Stimulated activated CD8-positive, alpha-beta memory T cell treated with anti-CD3 and anti-CD28 coated beads, Interleukin-15, amount 100 ng/mL, for 48 hours (primary cell): ENCODE measurements around the gene CDH4.
"Not testable (repeated sequence)": the region's sequence is repeated elsewhere in the genome, so short reads cannot be mapped to it uniquely, and the experiment has no call there.

ENCODE experiments used
- DNase-seq, 2 donors: peaks; one replicate each; pipeline ENCODE4 v3.0.0-alpha.2; 2020; ENCODE audit warnings: low read depth in 2 of 2

CDH4 gene

DNA sequence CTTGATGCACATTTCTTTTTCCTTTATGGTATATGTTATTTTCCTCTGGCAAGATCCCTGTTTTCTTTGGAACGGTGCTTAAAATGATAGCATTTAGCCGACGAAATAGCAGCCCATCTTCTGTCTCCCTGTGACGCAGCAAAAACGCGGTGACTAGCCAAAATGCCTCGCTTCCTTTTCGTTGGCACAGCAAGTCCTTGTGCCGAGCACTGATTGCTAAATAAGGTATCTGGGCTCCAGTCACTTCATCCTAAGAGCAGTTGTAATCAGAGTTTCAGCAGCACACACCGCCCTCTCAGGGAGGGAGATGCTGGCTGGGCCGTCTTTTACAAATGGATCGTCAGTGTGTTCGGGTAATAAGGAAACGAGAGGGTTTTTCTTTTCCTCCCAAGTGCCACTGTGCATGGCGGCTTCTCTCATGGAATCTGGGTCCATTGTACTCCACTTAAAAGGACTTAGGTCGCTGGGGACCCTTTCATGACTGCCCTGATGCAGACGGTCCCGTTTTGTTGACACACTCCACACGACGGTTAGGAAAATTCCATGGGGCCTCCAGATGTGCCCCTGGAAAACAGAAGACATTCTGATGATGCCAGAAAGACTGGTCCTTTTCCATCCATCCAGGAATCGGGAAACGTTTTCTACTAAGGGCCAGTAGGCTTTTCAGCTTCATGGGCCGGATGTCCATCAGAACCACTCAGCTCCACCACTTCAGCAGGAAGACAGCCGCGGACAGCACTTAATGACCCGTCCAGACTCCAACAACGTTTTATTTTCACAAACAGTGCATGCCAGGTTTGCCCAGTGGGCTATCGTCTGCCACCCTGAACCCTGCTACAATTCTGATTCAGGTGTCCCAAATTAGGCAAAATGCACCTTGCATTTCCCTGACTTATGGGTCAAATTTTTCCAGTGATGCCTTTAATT lies 185.5 kb downstream of the CDH4 start:
- no peak for DNase-seq

DNA sequence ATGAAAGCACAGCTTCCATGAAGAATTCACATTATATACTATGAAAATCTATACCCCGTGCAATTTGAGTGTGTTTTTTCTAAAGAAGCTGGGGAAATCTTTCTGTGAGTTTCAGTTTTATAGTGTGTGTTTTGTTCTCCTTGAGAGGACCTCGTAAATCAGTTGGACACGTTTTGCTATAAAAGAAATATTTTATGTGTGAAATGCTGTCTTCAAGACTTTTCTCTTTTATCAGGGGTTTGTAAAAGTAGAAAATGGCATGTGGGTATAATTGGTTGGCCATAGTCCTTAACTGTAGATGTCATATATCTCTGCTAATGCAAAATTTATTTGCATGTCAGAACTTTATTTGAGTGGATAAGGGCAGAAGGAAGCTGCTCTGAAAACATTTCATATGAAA lies 186.2 kb downstream of the CDH4 start:
- no peak for DNase-seq

DNA sequence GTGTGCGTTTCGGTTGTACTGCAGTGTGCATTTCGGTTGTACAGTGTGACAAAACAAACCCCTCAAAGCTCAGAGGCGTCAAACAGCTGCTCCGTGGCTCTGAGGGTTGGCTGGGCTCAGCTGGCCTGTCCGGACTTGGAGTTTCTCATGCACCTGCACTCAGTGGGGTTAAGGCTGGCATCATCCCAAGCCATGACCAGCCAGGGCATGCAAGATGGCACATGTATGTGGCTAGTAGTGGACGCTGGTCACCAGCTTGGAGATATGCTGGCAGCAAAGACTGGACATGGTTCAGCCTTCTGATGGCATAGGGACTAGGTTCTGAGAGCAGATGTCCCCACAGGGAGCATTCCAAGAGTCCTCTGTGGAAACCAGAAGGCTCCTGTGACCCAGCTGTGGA lies 187.2 kb downstream of the CDH4 start:
- DNase-seq, result no peak

GRCh38 chr20:61440548-61441055 lies 188.5 kb downstream of the CDH4 start:
- no peak for DNase-seq

- no peak for DNase-seq
Observed at GRCh38 chr20:61441537-61441936, 189.5 kb downstream of the CDH4 start.

- no peak for DNase-seq
Observed at GRCh38 chr20:61442075-61442670, 190.1 kb downstream of the CDH4 start.

DNA sequence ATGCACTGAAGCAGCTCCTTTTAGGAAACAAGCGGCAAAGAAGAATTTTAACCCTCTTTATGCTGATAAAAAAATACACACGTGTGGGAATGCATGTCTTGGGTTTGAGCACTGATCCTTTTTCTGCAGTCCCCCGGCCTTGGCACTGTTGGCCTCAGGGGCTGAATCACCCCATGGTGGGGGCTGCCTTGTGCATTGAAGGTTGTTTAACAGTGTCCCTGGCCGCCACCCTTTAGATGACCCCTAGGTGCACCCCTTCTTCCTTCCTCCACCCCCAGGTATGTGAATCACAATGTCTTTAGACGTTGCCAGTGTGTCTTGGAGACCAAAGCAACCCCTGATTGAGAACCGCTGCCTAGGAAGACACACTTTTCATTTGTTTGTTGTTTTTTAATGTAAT lies 190.7 kb downstream of the CDH4 start:
- DNase-seq, result no peak

DNA sequence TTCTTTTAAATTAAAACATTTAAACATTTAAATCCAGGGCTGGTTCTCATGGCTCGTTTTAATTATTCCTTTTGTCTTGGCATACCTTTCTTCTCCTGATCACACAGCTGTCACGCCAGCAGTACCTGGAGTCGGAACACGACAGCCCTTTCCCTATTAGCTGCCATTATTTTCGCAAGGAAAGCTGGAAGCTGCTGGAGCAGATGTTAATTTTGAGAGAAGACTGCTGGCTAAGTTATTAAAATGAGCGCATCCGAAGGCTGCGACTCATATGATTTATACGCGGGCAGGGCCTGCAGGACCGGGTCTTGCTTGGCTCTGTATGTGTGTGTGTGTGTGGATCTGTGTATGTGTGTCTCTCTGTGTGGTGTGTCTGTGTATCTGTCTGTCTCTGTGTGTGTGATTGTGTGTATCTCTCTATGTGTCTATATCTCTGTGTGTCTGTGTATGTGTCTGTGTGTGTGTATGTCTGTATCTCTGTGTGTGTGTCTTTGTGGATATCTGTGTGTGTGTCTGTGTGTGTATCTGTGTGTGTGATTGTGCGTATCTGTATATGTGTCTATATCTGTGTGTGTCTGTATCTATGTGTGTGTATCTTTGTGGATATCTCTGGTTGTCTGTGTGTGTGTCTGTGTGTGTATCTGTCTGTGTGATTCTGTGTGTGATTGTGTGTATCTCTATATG lies 191.5 kb downstream of the CDH4 start:
- no peak for DNase-seq

- no peak for DNase-seq
Observed at GRCh38 chr20:61444637-61445036, 192.6 kb downstream of the CDH4 start.

- DNase-seq, result no peak
Observed at GRCh38 chr20:61445138-61445537, 193.1 kb downstream of the CDH4 start.

GRCh38 chr20:61445741-61446140 lies 193.7 kb downstream of the CDH4 start:
- no peak for DNase-seq

- DNase-seq, result no peak
Observed at GRCh38 chr20:61447952-61448351, 195.9 kb downstream of the CDH4 start.

GRCh38 chr20:61448386-61448785 lies 196.3 kb downstream of the CDH4 start:
- no peak for DNase-seq

DNA sequence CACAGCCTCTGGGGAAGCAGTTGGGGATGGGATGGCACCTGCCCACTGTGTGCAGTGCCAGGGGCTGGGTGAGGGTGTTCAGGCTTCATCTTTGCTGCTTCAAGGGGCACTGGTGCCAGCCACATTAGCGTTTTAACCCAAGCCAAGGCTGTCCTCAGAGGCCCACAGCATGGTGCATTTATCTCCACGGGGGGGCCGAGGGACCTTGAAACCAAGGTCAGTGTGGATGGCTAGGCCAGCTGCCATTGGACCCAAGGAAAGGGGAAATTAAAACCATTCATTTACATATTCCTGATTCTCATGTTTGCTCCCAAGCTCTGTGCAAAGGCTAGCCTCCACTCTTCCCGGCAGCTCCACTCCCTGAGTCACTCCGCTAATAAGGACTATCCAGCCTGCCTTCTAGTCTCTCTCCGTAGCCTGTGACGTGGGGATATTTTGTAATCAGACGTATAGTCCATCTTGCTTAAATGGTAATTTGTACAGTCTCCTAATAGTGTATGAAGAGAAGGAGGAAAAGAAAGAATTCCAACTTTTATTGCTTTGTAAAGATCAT lies 197.1 kb downstream of the CDH4 start:
- DNase-seq, result no peak

DNA sequence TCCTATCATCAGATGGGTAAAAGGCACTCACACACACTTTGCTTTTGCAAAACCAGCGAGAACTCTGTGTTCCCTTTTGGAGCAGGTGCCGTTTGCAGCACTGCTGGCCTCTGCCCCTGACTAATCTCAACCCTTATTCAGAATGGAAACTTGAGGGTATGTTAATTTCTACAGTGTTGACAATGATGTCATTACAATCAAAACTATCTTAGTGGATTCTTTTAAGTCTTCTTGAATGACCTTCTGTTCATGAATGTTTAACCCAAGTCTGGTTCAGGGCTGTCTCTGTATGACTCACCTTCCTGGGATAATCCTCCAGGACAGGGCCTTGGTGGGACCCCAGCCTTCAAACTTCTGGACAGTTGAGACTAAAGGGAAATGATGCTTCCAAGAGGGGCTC lies 197.9 kb downstream of the CDH4 start:
- no peak for DNase-seq

DNA sequence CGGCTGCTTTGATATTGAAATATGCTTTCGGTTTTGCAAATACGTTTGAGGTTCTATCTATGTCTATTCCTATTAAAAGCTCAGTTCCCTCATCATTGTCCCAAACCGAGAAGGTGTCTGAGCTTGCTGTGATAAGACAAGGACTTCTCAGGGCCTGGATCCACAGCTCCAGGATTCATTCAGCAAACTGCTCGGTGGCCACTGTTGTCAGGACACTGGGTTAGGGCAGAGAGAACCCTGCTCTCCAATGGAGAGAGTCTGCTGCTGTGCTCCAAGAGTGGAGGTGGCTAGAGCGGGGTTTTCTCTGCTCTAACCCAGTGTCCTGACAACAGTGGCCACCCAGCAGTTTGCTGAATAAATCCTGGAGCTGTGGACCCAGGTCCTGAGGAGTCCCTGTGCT lies 198.5 kb downstream of the CDH4 start:
- DNase-seq, result no peak

- DNase-seq, result no peak
Observed at GRCh38 chr20:61451009-61451408, 198.9 kb downstream of the CDH4 start.

GRCh38 chr20:61451953-61452352 lies 199.9 kb downstream of the CDH4 start:
- DNase-seq, result no peak

DNA sequence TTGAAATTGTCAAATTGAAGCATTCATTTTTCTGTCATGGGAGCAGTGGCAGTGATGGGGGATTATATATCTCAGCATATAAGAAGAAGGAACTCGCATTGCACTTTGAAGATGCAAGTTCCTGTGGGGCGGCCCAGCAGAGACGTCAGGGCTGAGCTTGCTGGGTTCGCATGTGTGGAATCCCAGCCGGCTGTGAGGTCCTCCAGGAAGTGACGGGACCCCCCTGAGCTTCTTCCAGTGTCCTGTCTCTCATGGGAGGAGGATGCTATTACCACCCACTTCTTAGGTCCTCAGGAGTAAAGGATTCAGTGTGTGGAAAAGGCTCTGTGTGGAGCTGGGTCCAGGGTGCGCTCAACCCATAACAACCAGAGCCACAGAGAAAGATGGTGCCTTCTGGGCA lies 201.2 kb downstream of the CDH4 start:
- no peak for DNase-seq

DNA sequence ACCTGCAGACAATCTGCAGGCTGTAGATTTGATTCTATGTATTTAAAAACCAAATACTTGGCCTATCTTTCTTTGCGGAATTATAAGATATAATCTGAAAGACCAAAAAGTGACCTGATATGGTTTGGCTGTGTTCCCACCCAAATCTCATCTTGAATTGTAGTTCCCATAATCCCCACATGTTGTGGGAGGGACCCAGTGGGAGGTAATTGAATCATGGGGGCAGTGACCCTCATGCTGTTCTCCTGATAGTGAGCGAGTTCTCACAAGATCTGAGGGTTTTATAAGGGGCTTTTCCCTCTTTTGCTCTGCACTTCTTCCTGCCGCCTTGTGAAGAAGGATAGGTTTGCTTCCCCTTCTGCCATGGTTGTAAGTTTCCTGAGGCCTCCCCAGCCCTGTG lies 201.6 kb downstream of the CDH4 start:
- not testable (repeated sequence) for DNase-seq

GRCh38 chr20:61454053-61454452 lies 202.0 kb downstream of the CDH4 start:
- no peak for DNase-seq

GRCh38 chr20:61455508-61456215 lies 203.6 kb downstream of the CDH4 start:
- no peak for DNase-seq
